WTC11 (cell line): ENCODE data around the gene BCL7B. TPM values are rescaled to one million over a fixed set of nuclear protein-coding genes. Genes with fewer than 3 reads are reported as not detected.

Source experiments
- ATF6 ChIP-seq: sonication (generic); formaldehyde crosslinking; IDR thresholded peaks from 2 replicates; pipeline ENCODE4 v1.8.1; 2023; ENCODE audit warnings: mild to moderate bottlenecking, missing genetic modification reagents
- CDX4 ChIP-seq: fragments of 250-450 bp; sonication (Bioruptor Pico); IDR thresholded peaks from 2 replicates; pipeline ENCODE4 v1.9.0; 2021; ENCODE audit warnings: moderate library complexity, mild to moderate bottlenecking, inconsistent platforms, borderline replicate concordance
- E2F5 ChIP-seq: sonication (generic); formaldehyde crosslinking; IDR thresholded peaks from 2 replicates; pipeline ENCODE4 v1.8.1; 2022; ENCODE audit warnings: mild to moderate bottlenecking, moderate library complexity, missing genetic modification reagents
- FOXK1 ChIP-seq: sonication (generic); formaldehyde crosslinking; IDR thresholded peaks from 2 replicates; pipeline ENCODE4 v1.8.0; 2022; ENCODE audit warnings: mild to moderate bottlenecking, moderate library complexity, missing genetic modification reagents
- FOXP4 ChIP-seq: sonication (generic); formaldehyde crosslinking; IDR thresholded peaks from 2 replicates; pipeline ENCODE4 v1.8.0; 2022; ENCODE audit warnings: mild to moderate bottlenecking, missing genetic modification reagents
- GRHL2 ChIP-seq: fragments of 250-450 bp; sonication (Bioruptor Pico); IDR thresholded peaks from 2 replicates; pipeline ENCODE4 v1.8.0; 2022; ENCODE audit warnings: mild to moderate bottlenecking, moderate library complexity; ENCODE audit not compliant: insufficient replicate concordance, severe bottlenecking
- GTF2I ChIP-seq: fragments of 250-450 bp; sonication (Bioruptor Pico); conservative IDR thresholded peaks from 2 replicates; pipeline ENCODE4 v1.4.0; 2021; ENCODE audit warnings: mild to moderate bottlenecking
- HMGA2 ChIP-seq: fragments of 250-450 bp; sonication (Bioruptor Pico); IDR thresholded peaks from 2 replicates; pipeline ENCODE4 v1.4.0; 2021; ENCODE audit warnings: mild to moderate bottlenecking, moderate library complexity
- HMGXB4 ChIP-seq: sonication (generic); formaldehyde crosslinking; IDR thresholded peaks from 2 replicates; pipeline ENCODE4 v1.8.1; 2023; ENCODE audit warnings: mild to moderate bottlenecking, moderate library complexity, missing genetic modification reagents
- JAZF1 ChIP-seq: fragments of 250-450 bp; sonication (Bioruptor Pico); IDR thresholded peaks from 2 replicates; pipeline ENCODE4 v1.9.0; 2021; ENCODE audit warnings: moderate library complexity, mild to moderate bottlenecking, inconsistent platforms
- JUN ChIP-seq: sonication (generic); formaldehyde crosslinking; IDR thresholded peaks from 2 replicates; pipeline ENCODE4 v1.8.0; 2023; ENCODE audit warnings: mild to moderate bottlenecking, missing genetic modification reagents
- MLX ChIP-seq: sonication (generic); formaldehyde crosslinking; IDR thresholded peaks from 2 replicates; pipeline ENCODE4 v1.8.1; 2023; ENCODE audit warnings: mild to moderate bottlenecking, missing genetic modification reagents, moderate library complexity
- PRDM15 ChIP-seq: sonication (generic); formaldehyde crosslinking; IDR thresholded peaks from 2 replicates; pipeline ENCODE4 v1.8.0; 2022; ENCODE audit warnings: missing genetic modification reagents
- RELA ChIP-seq: sonication (generic); formaldehyde crosslinking; IDR thresholded peaks from 2 replicates; pipeline ENCODE4 v1.8.1; 2022; ENCODE audit warnings: missing genetic modification reagents, mild to moderate bottlenecking, borderline replicate concordance
- SMAD4 ChIP-seq: sonication (generic); formaldehyde crosslinking; IDR thresholded peaks from 2 replicates; pipeline ENCODE4 v1.8.0; 2022; ENCODE audit warnings: mild to moderate bottlenecking, missing genetic modification reagents
- ZNF121 ChIP-seq: sonication (generic); formaldehyde crosslinking; IDR thresholded peaks from 2 replicates; pipeline ENCODE4 v1.8.0; 2023; ENCODE audit warnings: missing genetic modification reagents
- total RNA-seq: library from RNA; stranded (reverse); gene quantifications from 3 replicates; pipeline ENCODE4 v1.2.3, GENCODE V29; 2021

Gene BCL7B
- total RNA-seq, 1 experiment from 2014 or later: 28.5 TPM

- TF ChIP-seq ZNF121 (CRISPR knock-in tag): no peak
- TF ChIP-seq PRDM15: no peak
- TF ChIP-seq HMGXB4 (CRISPR knock-in tag): 0 out of 2 replicates have a peak, but pooled peaks have one; percentile 48
- TF ChIP-seq CDX4 (CRISPR knock-in tag): no peak
- TF ChIP-seq ATF6 (CRISPR knock-in tag): no peak
- TF ChIP-seq HMGA2 (CRISPR knock-in tag): no peak
- no peak for TF ChIP-seq GRHL2 (CRISPR knock-in tag)
- TF ChIP-seq GTF2I: no peak
- TF ChIP-seq JAZF1 (CRISPR knock-in tag): no peak
- TF ChIP-seq E2F5 (CRISPR knock-in tag): peak; percentile 62; the same call in 1 of the 2 replicates
- no peak for TF ChIP-seq FOXK1 (CRISPR knock-in tag)
- no peak for TF ChIP-seq JUN (CRISPR knock-in tag)
- 0 out of 2 replicates have a peak, but pooled peaks have one; percentile 36 for TF ChIP-seq RELA (CRISPR knock-in tag)
- TF ChIP-seq MLX: no peak
- TF ChIP-seq FOXP4 (CRISPR knock-in tag): no peak
- TF ChIP-seq SMAD4 (CRISPR knock-in tag): no peak
- TF ChIP-seq, all 79 proteins: peak for 10
Observed at GRCh38 chr7:73578342-73579128, 21.0 kb upstream of the BCL7B start, which contains the start of gene TBL2 (continued).
